Gastrocnemius medialis (tissue), 4 donors: Measurements from ENCODE around the gene MAPRE2.
A peak's percentile ranks its signal among the peaks of the same experiment; 100 is the strongest.

Experiments
- CTCF ChIP-seq, 5 experiments: fragments of 450-650 bp in 3 of 5; fragments of 200-600 bp in 2 of 5; sonication (generic) in 2 of 5; IDR thresholded peaks in 4 of 5; conservative IDR thresholded peaks in 1 of 5; 1 replicate in 4 of 5; 2 replicates in 1 of 5; pipeline ENCODE4 v1.5.1; 2016 to 2019; ENCODE audit warnings: antibody characterized with exemption in 5 of 5, mild to moderate bottlenecking in 3 of 5, moderate library complexity in 3 of 5
- POLR2A ChIP-seq, 2 donors: fragments of 450-650 bp; IDR thresholded peaks; one replicate each; pipeline ENCODE4 v1.6.1; 2017; ENCODE audit warnings: antibody characterized with exemption in 2 of 2, mild to moderate bottlenecking in 2 of 2, moderate library complexity in 2 of 2

- TF ChIP-seq CTCF (IDR thresholded peaks at IDR 0.05 in 4 of 5, conservative IDR thresholded peaks at IDR 0.05 in 1 of 5): no peak
- TF ChIP-seq POLR2A (IDR thresholded peaks at IDR 0.05): peak in 1 of 2 donors; percentile 19
Measured at GRCh38 chr18:35075132-35075531, 33.9 kb downstream of the MAPRE2 start.
